IPS-NIHi7 (cell line): ENCODE measurements around the gene UNC5A.

Source experiments
- DNase-seq: peaks from one replicate; pipeline ENCODE4 v3.0.0; 2012; ENCODE audit warnings: mixed read lengths; ENCODE audit errors: extremely low spot score

Gene UNC5A

GRCh38 chr5:176810081-176810597, at the start of gene UNC5A:
TSS of gene UNC5A (plus strand) at chr5:176810559. CDS start at chr5:176810751, 192 bp downstream.
- DNase-seq, result peak; percentile 82

- DNase-seq, result no peak
Measured at GRCh38 chr5:176761755-176762154, 48.6 kb upstream of the UNC5A start.

- no peak for DNase-seq
Measured at GRCh38 chr5:176762489-176762888, 47.9 kb upstream of the UNC5A start.

GRCh38 chr5:176765687-176766086, 44.7 kb upstream of the UNC5A start:
- DNase-seq, result no peak

GRCh38 chr5:176768174-176768970, 42.0 kb upstream of the UNC5A start:
- DNase-seq, result no peak

- DNase-seq, result no peak
Measured at GRCh38 chr5:176769911-176770310, 40.4 kb upstream of the UNC5A start.

- no peak for DNase-seq
Measured at GRCh38 chr5:176770431-176770830, 39.9 kb upstream of the UNC5A start.

GRCh38 chr5:176771102-176771845, 39.1 kb upstream of the UNC5A start:
- DNase-seq, result no peak

- no peak for DNase-seq
Measured at GRCh38 chr5:176772271-176773210, 37.8 kb upstream of the UNC5A start.

GRCh38 chr5:176773408-176774035, 36.8 kb upstream of the UNC5A start:
- DNase-seq, result no peak

GRCh38 chr5:176774216-176775171, 35.9 kb upstream of the UNC5A start:
- DNase-seq, result peak; percentile 79

GRCh38 chr5:176775409-176775808, 35.0 kb upstream of the UNC5A start:
- no peak for DNase-seq

GRCh38 chr5:176776141-176776865, 34.1 kb upstream of the UNC5A start:
- no peak for DNase-seq

GRCh38 chr5:176776916-176777315, 33.4 kb upstream of the UNC5A start:
- no peak for DNase-seq

GRCh38 chr5:176778921-176779465, 31.4 kb upstream of the UNC5A start:
- no peak for DNase-seq

- no peak for DNase-seq
Measured at GRCh38 chr5:176779537-176779936, 30.8 kb upstream of the UNC5A start.

GRCh38 chr5:176780176-176781053, 29.9 kb upstream of the UNC5A start:
- no peak for DNase-seq

GRCh38 chr5:176781054-176781375, 29.3 kb upstream of the UNC5A start:
- no peak for DNase-seq
